ENCODE measurements around the gene FOXP1.

Gene FOXP1

DNA sequence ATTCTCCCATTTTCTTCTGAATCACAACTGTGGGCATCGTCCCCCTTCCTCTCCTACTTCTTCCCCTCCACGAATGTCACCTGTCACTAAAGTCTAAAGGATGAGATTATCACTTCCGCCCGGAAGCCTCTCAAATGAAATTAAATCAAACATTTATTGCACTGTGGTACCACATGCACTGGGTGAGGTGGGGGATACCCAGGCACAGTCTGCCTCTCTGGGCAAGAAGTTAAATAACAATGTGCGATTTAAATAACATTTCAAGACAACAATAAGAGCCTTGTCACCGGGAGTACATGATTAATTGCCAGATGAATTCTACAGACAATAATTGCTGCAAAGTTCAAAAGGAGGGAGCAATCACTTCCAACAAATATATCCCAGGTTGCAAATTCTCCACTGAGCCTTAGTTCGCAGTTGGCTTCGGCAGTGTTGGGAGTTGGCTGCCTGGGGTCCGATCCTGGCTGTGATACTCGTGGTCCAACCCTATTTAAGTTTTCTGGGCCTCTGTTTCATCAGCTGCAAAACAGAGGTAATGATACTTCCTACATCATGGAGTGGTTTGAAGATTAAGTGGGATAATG lies 77.7 kb downstream of the FOXP1 start:
- DNase-seq (ENCODE audit: low read depth), result no peak

DNA sequence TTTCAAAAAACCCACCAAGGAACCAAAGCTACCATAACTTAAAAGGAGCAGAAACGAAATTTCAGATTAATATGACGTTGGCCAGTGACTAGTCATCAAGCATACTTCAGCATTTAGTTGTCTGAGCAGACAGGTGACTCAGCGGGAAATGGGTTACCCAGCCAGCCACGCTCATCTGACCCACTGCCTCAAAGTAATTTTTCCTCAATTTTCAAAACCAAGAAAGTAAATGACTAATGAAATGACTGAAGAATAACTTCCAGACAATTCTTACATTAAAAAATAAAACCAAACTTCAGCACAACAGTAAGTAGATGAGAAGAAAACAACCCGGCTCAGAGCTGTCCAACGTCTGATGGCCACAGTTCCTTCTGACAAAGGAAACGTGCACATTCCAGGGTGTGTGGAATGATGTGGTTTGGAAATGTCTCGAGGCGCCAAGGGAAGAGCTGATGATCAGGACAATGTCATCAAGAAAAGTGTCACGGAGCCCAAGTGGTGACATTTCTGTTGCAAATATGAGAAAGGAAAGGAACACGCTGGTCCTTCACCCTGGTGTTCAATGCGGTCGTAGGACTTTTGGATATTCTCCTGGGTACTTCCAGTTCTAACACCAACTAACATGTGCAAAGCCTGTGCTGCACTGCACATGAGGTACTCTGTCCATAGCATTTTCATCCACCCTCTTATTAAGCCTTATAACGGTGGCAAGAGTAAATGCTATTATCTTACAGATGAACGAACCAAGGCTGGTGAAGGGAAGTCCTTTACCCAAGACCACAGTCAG lies 79.1 kb downstream of the FOXP1 start:
- DNase-seq (ENCODE audit: low read depth), result no peak

DNA sequence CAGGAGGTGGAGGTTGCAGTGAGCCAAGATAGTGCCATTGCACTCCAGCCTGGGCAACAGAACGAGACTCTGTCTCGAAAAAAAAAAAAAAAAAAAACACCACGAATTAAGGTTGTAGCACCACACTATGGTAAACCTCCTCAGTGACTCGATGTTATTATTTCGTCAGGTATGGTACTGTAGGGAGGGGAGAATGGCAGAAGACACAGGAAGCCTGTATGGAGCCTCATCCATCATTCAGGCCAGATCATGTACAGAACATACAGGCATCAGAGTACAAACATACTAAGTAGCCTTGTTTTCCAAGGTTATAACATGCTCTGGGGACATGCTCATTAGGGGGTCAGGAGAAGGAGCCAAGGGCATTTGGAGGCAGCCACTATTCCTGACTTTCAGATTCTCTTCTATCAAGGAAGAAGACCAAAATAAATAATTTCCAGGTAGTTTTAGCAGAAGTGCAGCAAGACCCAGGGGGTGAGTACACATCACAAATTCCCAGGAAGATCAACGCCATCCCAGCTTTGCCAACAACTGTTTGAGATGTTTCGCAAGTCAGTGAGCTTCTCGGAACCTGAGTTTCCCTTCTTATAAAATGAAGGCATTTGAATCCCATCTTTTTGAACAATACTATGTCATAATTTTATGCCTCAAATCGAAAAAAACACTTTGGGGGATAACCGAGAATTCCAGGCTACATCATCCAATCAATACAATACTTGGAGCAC lies 79.8 kb downstream of the FOXP1 start:
- no peak for DNase-seq (ENCODE audit: low read depth)

DNA sequence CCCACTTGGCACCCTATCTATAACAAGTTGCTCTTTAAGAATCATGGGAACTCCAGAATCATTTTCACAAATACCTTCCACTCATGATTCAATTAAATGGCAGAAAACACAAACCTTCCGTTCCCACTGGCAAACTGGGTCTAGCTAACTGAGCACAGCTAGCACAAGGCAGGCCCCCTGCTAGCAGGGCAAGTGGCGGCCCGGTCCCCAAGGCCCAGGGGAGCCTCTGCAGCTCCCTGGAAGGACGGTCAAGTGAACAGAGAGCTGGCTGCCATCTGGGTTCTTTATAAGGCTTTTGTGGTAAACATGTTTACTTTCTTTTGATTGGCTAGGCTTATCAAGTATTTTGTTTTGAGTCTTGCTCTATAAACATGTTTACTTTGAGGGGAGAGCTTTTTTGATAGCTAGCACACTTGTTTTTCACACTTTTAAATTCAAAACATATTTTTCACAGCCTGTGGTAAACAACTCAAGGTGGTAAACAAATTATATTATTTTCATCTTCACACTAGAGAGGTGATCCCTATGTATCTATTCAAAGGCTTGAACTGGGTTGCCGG lies 81.4 kb downstream of the FOXP1 start:
- no peak for DNase-seq (ENCODE audit: low read depth)

DNA sequence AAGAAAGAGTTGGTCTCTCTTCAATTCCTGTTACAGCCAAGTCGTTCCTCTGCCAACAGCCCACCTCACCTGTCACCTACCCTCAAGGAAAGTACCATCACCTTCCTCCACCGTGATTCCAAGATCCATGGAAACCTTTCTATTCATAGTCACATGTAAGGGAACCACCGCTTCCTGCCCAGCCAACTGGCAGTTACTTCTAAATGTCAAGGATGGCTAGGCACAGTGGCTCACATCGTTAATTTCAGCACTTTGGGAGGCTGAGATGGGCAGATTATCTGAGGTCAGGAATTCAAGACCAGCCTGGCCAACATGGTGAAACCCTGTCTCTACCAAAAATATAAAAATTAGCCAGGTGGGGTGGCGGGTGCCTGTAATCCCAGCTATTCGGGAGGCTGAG lies 82.8 kb downstream of the FOXP1 start:
- DNase-seq (ENCODE audit: low read depth), result no peak

DNA sequence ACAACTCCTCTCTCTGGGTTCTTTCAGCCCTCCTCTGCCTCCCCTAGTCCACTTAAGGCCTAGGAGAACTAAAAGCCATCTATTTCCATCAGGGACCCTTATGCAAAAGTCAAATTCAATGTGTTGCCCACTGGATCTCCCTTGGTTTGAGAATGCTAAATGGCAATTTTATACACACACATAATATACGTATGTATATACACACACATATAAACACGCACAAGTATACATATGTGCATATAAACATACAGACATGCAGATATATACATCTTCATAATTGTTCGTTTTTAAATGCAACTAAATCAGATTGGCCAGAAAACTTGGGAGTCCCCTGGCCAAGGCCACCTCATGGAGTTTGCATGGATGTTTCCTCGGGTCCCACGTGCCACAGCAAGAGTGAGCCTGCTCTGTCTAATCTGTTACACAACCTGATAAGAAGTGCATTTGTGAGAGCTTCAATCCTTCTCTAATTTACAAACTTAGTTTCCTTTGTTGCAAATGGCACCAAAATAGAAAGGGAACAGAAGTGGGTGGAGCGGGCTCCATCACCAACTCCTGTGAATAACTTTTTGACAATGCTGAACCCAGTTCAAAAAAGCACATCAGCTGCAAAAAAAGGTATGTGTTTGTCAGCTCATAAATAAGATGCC lies 84.2 kb downstream of the FOXP1 start:
- DNase-seq (ENCODE audit: low read depth), result no peak

DNA sequence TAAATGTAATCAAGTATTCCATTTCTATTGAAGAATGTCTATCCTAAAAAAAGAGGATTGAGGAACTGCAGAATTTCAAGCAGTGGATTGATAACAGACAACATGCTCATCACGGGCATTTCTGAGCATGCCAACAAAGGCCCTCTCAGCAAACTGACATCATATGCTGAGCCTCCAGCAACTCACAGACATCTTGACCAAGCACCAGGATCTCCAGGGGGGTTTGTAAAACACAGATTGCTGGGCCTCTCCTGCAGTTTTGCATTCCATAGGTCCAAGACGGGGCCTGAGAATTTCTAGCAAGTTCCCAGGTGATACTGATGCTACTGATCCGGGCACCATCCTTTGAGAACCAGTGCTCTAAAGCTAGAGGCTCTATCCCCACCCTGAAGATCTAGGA lies 85.0 kb downstream of the FOXP1 start:
- DNase-seq (ENCODE audit: low read depth), result no peak

DNA sequence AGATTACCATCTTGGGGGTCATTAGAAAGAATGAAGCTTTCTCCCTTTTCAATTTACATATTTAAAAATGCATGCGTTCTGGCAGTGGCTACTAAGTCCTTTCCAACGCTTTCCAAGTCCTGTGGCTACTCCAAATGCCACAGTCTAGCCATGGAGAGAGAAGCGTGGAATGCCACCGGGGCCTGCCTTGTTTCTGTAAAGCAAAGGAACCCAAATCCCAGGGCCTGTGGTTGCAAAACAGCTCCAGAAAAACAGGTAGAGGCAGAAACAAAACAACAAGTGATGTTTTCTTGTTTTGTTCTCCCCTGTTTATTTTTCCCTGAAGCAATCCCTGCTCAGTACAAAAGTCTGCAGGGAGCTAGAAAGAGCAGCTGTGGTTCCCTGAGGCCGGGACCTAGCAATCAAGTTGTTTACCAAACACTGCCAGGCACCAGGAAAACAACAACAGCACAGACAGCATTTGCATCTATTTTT lies 85.5 kb downstream of the FOXP1 start:
- no peak for DNase-seq (ENCODE audit: low read depth)

DNA sequence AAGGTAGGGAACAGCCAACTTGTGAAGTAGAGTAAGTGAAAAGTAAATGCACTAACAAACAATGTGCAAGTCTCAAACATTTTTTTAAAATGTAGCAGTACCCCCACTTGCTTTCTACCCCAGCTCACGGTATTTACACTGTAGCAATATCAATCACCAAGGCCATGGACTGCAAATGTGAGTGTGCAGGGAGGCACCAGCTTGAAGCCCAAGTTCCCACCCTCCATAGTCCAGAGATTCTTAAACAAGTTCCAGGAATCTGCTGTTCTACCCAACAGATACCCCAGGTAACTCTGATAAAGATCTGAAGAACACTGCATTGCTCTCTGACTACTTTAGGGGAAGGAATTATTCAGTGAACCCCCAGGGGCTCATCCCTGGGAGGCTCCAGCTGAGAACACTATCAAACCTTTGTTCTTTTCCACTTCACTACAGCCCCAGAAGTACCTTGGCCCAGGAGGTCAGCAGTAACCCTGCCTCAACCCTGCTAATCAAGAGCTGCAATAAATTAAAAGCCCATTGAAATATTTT lies 86.1 kb downstream of the FOXP1 start:
- DNase-seq (ENCODE audit: low read depth), result no peak

DNA sequence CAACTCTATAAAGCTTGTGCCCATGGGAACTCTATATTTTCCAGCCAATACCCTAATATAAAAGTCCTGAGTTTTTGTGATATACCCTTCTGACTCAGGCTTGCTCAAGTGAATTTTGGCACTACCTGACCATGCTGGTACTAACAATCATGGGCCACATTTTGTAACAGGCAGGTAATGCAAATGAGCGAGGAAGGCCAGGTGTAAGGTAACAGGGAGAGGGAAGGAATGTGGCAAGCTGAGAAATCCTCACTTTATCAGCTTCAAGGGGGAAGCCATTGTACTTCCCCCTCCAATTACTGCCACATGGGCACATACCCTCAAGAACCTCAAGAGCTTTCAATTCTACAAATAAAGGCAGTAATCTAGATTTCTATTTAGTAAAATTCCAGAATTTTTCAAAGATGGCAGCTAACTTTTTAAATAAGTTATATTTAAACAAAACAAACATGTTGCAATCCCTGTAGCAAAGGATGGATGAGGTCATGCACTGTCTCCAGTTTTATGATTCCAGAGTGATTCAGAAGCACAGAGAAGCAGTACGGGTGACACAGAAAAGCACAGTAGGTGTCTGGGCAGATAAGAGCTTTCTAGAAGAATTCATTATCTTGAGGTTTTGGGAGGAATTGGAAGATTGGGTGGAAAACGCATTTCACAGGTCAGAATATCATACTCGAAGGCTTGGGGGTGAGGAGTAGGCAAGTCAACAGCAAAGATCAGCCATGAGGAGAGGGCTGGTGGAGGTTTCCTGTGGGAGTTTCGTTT lies 87.6 kb downstream of the FOXP1 start:
- no peak for DNase-seq (ENCODE audit: low read depth)

DNA sequence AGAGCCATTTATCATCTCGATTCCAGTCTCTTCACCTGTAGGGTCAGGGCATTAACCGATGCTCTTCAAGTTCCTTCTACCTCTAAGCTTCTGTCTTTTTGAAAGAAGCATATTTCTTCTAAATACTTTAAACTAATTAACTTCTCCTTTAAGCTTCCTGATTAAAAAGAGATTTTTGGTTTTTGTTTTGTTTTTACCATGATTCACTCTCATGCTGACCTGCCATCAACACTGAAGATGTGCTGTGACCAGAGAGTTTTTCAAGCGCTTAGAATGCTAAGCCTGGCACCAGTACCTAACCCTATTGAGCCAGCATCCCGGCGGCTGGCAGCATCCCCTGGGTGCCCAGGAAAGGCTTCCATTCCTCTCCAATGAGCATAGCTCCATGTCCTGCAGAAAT lies 89.3 kb downstream of the FOXP1 start:
- DNase-seq (ENCODE audit: low read depth), result no peak

DNA sequence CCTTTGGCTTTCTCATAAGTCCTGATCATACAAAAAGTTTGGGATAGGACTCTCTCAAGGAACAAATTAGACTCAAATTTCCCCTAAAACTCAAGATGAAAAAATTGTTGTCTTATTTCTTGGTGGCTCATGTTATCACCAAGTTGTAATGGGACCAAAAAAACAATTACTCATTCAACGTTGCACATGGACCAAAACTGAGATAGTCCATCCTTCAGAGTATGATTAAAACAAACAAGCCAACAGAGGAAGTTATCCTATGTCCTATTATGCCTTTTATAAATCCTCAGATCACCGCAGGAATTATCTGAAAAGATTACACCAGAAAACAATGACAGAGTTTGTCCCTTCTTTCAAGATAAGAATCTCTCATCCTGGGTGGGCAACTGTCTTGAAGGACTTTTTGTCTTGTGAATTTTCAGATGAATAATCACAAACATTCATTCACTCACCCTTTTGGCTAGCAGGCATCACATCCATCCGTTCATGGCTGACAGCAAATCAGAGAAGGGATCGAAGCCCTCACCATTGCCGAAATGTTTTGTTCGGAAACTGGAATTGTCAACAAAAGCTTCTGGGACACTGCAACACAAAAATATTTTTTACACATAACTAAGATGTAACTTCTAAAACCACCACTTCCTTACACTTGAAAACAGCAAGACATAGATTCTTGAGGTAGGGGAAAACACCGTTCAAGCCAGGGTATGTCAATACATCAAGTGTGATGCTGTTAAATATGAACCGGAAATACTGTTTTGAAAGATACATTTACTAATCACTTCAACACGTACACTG lies 90.4 kb downstream of the FOXP1 start:
- DNase-seq (ENCODE audit: low read depth), result no peak

DNA sequence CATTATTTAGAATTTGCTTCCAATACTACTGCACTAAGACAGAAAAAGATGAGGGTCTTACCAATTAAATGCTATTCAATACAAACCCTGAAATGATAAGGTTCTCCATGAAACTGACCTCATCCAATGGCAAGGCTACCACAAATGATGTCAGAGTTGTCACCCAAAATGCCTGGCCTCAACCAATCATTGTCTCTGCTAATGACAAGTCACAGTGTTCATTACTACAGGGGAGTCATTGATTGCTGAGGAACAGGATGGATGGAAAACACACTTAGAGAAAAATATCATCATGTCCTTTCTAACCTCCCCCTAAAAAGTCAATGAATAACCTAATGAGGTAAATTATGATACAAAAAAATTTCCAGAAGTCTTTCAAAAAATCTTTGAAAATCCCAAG lies 91.0 kb downstream of the FOXP1 start:
- DNase-seq (ENCODE audit: low read depth), result no peak

DNA sequence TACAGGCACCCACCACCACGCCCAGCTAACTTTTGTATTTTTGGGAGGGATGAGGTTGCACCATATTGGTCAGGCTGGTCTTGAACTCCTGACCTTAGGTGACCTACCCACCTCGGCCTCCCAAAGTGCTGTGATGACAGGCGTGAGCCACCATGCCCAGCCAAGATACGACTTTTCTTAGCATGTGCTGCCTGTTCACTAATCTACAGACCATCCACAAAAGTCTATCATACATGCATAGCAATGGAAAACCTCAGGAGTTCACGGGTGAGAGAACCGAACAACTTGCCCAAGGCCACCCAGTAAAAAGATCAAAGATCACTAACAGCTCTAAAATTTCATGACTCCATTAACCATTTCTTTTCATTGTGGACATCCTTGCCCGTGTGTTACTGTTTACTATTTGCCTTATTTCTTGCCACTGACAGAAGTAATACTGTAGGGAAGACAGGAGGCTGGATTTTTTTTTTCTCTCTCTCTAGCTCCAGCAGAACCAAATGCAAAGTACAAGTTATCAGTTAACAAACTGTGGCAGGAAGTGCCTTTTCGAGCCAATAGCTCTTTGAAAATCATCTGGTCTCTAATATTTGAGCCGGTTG lies 92.3 kb downstream of the FOXP1 start:
- DNase-seq (ENCODE audit: low read depth), result no peak

DNA sequence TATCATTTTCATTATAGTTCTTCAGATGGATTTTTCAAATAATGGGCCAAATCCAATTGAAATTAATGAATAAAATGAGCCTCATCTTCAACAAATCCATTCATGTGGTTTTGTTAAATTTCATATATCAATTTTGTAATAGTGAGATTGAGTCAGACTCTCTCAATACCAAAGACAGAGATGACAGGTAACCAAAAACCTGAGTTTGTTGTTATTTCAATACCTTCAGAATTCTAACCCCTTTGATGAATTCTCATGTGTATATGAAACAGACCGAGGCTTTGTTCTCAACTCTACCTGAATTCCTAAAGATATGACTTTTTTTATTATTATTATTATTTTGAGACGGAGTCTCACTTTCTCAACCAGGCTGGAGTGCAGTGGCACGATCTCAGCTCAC lies 92.8 kb downstream of the FOXP1 start:
- DNase-seq (ENCODE audit: low read depth), result no peak

DNA sequence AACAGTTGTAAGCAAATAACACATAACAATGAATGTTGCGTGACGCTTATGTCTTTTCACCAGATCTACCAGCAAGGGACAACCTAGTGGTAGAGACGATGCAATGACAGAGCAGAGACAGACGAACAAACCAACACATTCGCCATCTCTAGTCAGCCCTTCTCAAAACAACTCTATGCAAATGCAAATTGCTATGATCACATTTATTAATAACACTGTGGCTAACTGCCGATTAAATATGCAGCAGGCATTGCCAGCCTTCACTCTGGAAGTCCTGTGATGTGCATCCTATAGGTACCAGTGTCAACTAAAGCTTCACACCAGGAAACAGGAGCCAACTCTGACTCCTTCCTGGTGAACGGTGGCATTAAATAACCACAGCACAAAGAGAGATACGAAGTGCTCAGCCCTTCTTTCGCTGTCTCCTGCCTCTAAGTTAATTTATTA lies 94.2 kb downstream of the FOXP1 start:
- no peak for DNase-seq (ENCODE audit: low read depth)

DNA sequence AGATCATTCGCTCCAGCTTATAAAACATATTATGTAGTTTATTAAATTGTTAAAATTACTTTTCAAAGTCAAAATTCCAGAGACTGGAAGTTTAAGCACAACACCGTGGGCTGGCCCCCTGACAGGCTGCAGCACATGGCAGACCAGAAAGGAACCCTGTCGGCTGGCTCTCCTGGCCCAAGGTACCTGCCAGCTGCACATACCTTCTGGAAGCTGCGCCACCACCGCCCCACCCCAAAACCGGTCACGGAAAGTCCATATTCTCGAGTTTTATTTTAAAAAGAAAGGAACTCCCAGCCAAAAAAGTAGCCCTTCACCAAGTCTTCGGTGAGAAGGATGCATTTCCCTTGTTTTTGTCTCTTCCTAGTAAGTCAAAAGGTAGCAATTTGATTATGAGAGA lies 94.6 kb downstream of the FOXP1 start:
- DNase-seq (ENCODE audit: low read depth), result no peak

DNA sequence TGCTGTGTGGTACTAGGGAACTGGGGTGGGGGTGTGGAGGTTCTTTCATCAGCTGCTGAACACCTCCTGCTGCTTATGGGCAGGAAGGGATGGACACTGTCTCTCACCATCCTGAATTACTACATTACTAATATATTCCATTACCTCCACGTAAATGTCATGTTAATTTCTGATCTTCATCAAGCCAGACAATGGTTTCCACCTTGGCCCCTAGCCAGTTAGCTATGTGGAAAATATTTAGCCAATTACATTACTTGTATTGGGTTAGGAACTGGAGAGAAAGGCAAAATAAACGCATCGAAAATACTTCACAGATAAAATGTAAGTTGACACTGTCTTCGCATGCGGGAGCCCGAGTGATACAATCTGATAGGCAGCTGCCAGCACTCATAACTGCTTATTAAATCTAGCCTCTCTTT lies 95.1 kb downstream of the FOXP1 start:
- peak; percentile 42 for DNase-seq (ENCODE audit: low read depth)

DNA sequence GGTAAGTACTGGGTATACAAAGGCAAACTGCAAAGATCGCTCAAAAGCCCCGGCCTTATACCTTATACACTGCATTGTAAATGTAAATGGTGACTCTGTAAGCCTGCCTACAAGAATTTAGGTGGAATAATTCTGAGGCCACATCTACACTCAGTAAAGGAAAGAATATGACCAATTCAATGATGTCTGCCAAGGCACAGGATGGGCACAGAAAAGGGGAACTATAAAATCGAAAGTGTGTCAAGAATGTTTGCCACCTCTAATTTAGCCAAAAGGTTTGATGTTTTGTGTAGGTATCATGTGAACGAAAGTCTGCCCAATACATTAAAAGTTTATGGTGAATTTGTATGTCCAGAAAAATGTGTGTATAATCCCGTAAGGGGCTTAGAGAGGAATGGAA lies 96.1 kb downstream of the FOXP1 start:
- no peak for DNase-seq (ENCODE audit: low read depth)

DNA sequence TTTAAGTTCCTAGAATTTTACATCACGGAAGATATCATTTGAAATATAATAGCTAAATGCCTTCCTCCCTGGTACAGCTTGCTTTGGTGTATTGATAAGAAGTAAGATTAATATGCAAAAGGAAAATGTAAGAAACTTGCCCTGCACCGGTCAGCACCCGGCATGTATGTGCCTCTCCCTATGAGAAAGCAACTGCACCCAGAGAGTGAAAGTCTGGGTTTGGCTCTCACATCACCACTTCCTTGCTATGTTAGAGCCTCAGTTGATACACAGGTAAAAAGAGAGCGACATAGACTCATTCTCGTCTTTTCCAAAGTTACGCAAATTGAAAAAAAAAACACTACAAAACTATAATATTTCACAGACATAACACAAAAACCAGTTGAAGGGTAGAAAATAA lies 96.7 kb downstream of the FOXP1 start:
- no peak for DNase-seq (ENCODE audit: low read depth)

Data from stimulated activated CD8-positive, alpha-beta memory T cell treated with anti-CD3 and anti-CD28 coated beads, Interleukin-12 subunit alpha, Interleukin-12 subunit beta, amount 100 ng/mL, for 1 hour (primary cell).